Measurements from ENCODE around the gene NECAB3.

Gene NECAB3

DNA sequence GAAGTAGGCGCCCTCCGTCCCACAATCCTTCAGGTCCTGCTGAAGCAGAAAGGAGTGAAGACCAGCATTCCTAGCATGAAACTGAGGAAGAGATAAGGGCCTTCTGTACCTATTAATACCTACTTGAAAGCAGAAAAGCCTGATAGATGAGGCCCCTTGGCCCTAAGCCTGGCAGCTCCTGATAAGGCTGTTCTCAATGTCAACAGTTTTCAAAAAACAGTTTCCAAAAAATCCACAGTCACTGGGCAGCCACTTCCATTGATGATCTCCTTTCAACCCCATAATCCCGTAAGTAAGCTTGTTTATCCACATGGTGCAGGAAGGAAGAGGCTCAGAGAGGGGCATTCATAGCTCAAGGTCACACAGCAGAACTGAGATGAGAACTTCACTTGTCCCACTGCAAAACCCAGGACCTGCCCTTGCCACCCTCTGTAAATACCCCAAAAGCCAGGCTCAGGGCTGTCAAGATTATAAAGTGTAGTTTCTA, 14.8 kb upstream of the NECAB3 start:
- no peak overlapping the region for H3K4me3 ChIP-seq (ENCODE audit: control insufficient read depth, low read depth, low read length)
- TF ChIP-seq, protein P1, sequence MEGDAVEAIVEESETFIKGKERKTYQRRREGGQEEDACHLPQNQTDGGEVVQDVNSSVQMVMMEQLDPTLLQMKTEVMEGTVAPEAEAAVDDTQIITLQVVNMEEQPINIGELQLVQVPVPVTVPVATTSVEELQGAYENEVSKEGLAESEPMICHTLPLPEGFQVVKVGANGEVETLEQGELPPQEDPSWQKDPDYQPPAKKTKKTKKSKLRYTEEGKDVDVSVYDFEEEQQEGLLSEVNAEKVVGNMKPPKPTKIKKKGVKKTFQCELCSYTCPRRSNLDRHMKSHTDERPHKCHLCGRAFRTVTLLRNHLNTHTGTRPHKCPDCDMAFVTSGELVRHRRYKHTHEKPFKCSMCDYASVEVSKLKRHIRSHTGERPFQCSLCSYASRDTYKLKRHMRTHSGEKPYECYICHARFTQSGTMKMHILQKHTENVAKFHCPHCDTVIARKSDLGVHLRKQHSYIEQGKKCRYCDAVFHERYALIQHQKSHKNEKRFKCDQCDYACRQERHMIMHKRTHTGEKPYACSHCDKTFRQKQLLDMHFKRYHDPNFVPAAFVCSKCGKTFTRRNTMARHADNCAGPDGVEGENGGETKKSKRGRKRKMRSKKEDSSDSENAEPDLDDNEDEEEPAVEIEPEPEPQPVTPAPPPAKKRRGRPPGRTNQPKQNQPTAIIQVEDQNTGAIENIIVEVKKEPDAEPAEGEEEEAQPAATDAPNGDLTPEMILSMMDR (IDR thresholded peaks at IDR 0.05; ENCODE audit: control insufficient read depth, insufficient read depth, low read depth, low read length, missing control alignments): no peak
- no peak for DNase-seq (ENCODE audit: low read depth)

DNA sequence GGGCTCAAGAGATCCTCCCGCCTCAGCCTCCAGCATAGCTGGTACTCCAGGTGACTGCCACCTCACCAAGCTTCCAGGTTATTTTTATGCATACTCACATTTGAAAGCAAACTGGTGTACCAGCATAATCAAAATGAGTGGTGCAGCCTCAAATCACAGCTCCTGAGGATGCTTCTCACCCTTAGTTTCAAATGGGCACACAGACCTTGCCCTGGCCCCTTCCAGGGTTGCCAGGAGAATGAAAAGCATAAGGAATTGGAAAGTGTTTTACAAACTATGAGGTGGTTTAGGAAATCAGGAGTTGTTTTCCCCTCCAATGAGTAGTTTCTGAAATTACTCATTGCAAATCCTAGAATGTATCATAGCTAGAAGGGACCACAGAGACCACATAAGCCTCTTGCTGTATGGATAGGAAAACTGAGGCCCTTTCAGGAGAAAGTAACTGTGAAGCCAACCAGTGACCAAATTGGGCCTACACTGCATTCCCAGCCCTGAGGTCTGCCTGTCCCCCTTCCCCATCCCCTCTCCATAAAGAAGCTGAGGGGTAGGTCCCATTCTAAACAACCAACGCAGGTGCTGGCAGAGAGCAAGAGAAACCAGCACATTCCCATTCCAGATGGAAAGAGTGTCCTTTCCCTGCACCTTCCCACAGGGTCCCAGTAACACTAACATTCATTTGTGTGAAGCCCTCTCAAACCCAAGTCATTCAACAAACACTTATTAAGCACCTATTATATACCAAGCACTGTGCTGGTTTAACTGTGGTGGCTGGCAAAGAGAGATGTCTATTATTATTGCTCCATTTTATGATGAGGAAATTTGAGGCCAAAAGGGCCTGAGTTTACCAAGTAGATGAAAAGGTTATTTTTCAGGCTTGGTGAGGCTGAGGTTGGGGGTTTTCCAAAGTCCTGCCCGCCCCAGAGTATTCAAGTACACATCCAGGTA, 14.0 kb upstream of the NECAB3 start:
- TF ChIP-seq, protein P1 (IDR thresholded peaks at IDR 0.05; ENCODE audit: control insufficient read depth, insufficient read depth, low read depth, low read length, missing control alignments): no peak
- H3K4me3 ChIP-seq (ENCODE audit: control insufficient read depth, low read depth, low read length): no peak overlapping the region
- DNase-seq (ENCODE audit: low read depth): no peak

GRCh38 chr20:33687370-33687915, 13.2 kb upstream of the NECAB3 start:
- TF ChIP-seq, protein P1 (IDR thresholded peaks at IDR 0.05; ENCODE audit: control insufficient read depth, insufficient read depth, low read depth, low read length, missing control alignments): no peak
- no peak for DNase-seq (ENCODE audit: low read depth)
- no peak overlapping the region for H3K4me3 ChIP-seq (ENCODE audit: control insufficient read depth, low read depth, low read length)

DNA sequence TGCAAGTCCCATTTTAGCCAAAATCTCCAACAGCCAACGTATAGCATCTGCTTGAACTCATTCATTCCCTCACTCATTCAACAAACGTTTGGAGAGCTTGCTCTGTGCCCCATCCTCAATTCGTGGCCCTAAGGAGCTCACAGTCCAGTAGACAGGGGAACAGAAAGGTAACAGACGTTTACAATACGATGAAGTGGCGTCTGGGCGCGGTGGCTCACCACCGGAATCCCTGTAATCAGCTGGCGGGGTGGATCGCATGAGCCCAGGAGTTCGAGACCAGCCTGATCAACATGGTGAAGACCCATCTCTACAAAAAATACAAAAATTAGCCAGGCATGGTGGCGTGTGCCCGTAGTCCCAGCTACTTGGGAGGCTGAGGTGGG, 12.7 kb upstream of the NECAB3 start:
- no peak for DNase-seq (ENCODE audit: low read depth)
- TF ChIP-seq, protein P1 (IDR thresholded peaks at IDR 0.05; ENCODE audit: control insufficient read depth, insufficient read depth, low read depth, low read length, missing control alignments): no peak
- H3K4me3 ChIP-seq (ENCODE audit: control insufficient read depth, low read depth, low read length): peak overlapping the region; percentile 52

DNA sequence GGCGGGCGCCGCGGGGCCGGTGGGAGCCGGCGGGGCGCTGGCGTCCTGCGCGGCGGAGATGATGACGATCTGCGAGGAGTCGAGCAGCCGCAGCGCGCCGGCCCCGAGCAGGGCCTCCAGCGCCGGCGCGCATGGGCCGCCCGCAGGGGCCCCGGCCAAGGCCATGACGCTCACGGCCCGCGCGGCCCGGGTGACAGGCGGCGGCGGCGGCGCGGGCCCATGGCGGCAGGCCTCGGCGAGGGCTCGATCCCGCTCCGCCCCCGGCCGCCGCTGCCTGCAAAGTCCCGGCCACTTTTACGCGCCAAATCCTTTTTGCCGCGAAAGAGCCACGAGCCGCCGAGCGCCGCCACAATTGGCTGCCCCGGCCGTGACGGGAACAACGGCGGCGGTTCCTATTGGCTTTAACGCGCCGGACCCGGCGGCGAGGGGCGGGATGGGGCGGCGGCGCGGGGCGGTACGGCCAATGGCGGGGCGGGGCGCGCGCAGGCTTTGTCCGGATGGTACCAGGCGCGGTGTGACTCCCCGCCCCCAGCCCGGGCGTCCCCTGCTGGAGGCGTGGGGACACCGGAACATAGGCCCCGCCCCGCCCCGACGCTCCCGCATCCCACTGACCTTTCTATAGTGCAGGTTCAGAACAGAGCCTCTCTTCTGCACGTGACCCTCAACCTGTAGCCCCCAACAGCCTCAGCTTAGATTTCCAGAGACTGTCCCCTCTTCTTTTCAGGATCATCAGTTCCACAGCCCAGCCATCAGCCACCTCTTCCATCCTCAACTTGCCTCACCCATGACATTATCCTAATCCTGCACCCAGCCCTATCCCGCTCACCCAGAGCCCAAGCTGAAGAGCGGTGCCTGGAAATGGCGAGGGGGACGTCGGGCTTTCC, 12.1 kb upstream of the NECAB3 start, which contains the start of gene E2F1:
Gene E2F1, minus strand, starts transcription at position 286 of the 884 bp plus-strand sequence. Its CDS starts 121 bp downstream, at position 165.
- TF ChIP-seq, protein P1 (IDR thresholded peaks at IDR 0.05; ENCODE audit: control insufficient read depth, insufficient read depth, low read depth, low read length, missing control alignments): peak; percentile 28
- peak within 1 kb of the TSS; percentile 52 for H3K4me3 ChIP-seq (ENCODE audit: control insufficient read depth, low read depth, low read length)
- DNase-seq (ENCODE audit: low read depth): no peak
